Anterior cingulate cortex (tissue), 58 donors: Measurements from ENCODE around the gene CNNM3.
"Not testable (repeated sequence)": the region's sequence is repeated elsewhere in the genome, so short reads cannot be mapped to it uniquely, and the experiment has no call there.

Source experiments
- DNase-seq, 58 donors: peaks; one replicate each; lab custom pipeline; 2025; lab: John Stamatoyannopoulos, UW

Gene CNNM3

DNA sequence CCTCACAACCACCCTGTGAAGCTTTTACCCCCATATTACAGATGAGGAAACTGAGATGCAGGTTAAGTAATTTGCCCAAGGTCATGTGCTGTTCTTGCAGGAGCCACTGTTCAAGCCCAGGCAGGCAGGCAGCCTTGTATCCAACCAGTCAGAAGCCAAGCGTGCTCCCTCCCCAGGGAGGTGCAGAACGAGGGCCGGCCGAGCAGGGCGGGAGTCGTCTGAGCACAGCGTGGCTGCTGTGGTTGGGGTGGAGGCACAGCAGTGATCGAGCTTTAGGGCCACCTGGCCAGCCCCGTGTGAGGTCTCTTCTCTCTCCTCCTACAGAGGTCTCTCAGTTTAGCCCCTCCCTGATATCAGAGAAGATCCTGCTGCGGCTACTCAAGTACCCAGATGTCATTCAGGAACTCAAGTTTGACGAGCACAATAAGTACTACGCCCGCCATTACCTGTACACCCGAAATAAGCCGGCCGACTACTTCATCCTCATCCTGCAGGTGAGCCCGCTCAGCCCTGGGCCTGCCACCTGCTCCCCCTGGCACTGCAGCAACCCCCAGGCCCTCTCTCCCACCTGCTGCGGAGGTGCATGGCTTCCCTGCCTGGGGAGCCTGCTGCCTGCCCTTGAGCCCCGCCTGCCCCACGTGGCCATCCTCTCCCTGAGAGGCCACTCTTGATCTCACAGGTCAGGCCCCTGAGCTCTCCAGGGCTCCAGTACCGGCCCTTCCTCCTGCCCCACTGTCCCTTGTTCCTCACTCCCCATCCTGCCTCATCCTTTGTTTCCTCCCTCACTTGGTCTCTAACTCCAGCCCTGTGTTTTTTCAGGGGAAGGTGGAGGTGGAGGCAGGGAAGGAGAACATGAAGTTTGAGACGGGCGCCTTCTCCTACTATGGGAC, 17.1 kb upstream of the CNNM3 start:
- no peak for DNase-seq

DNA sequence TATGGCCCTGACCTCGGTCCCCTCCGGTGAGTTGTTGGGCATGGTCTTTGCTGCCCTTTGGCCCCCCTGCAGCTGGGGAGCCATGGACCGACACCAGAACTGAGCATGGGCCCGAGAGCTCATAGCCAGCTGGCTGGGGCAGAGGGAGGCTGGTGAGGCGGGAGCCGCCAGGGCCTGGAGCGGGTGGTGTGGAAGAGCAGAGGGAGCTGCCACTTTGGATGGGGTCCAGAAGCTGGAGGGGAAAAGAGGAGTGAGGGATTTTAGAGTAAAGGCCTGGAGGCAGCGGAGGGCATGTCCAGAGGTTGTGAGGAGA, 16.5 kb upstream of the CNNM3 start:
- no peak for DNase-seq

DNA sequence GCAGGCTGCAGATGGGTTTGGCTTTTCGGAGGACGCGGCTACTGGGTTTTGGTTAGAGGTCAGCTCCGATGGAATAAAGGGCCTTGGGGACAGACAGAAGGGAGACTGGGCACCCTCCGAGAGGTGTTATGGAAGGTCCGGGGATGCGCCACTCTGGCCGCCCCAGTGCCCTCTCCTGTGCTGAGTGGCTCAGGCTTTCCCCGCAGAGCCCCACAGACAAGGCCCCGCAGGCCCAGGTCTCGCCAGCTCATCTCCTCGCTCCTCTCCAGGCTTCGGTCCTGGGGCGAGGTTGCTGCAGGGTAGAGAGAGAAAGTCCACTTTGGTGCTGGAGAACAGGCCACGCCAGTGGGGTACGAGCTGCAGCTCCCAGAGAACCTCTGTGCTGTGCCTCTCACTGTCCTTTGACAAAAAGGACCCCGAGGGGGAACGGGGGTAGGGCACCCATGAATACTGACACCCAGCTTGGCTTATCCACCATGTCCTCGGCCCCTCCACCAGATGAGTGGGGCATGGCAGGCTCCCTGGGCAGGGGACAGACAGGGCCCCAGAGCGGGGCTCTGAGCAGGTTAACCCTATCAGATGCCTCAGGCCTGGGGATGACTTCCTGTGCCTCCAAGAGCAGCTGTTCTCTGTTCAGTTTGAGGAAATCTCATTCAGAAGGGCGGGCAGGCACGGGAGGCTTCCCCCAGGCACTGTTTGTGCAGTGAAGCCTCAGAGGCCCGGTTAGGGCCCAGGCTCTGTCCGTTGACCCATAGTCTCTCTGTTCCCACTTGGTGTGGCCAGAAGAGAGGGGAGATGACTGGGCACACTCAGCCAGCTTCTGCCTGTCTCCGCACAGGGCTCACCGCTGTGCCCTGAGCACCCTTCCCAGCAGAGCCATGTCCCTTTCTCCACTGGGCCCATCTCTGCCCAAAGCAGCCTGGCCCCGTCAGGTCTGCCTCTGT, 15.7 kb upstream of the CNNM3 start:
- no peak for DNase-seq

DNA sequence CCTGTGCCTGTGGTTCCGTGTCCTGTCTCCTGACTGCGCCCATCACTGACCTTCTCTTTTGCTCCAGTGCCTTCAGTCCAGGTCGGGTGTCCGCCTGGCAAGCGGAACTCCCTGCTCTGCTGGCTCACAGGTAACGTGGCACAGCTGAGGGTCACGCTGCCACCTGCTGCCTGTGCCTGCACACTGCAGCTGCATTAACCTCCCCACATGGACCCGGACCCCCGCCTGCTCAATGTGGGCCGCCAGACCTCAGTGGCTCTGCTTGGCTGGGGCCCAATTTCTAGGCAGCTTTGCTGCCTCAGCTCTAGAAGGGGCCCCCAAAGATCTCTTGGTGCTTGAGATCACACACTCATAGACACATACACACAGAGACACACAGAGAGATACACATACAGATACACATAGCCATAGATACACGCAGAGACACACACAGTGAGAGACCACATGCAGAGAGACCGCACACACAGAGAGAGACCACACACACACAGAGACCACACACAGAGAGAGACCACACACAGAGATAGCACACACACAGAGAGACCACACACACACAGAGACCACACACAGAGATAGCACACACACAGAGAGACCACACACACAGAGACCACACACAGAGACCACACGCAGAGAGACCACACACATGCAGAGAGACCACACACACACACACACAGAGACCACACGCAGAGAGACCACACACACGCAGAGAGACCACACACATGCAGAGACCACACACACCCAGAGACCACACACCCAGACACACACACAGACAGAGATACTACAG, 14.9 kb upstream of the CNNM3 start:
- peak in 44 of 58 donors; percentile 16 to 74 (median 40) for DNase-seq

DNA sequence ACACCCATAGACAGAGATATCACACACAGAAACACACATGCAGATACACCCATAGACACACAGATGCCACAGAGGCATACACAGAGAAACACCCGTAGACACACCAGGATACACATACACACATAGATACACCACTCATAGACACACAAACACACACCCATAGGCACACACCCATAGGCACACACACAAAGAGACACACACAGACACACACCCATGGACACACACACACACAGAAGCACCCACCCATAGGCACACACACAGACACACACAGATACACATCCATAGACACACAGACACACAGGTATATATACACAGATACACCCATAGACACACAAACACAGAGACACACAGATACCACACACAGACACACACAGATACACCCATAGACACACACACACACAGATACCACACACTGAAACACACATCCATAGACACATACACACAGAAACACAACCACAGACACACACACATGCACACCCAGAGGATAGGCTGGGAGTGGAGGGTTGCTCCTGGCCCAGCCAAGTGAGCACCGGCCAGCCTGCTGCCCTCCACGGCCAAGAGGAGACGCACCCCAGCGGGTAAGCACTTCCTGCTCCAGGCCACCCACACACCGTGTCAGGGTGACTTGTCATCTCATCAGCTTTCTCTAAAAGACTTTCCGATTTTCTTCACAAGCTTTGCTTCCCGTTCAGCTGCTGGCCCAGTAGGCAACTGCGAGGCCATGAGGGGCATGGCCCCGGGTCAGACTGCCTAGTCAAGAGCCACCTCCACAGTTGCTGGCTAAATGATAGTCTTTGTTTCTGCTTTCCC, 14.1 kb upstream of the CNNM3 start:
- DNase-seq = no peak

DNA sequence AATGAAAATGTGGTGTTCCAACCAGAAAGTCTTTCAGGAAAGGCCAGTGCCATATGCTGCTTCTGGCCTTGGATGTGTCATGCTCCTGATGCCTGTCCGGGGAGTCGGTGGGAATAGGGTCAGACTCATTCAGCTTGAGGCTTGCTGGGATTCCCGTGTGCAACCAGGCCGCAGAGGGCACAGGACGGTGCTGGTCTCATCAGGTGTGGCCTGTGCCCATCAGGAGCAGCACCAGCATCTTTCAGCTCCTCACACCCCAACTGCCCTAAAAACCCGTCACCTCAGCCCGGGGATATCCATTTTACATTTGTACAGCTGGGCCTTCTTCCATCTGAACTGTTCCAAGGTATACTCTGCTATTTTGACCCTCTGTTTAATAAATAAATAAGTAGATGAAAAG, 13.3 kb upstream of the CNNM3 start:
- DNase-seq = no peak

DNA sequence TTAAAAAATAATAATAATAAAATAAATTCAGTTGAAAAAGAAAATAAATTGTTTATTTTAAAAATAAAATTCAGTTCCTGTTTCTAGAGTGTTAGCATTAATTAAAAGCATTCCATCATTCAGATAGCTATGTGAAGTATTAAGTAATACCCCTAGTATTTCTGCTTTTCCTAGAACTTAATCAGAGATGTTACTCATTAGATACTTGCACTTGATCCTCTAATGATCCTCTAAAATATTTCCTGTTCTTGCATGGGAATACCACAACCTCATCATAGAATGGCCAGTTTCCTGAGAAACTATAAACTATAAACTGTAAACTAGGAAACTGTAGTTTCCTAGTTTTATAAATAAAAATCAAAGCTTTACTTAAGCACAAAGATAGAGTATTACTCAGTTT, 11.1 kb upstream of the CNNM3 start:
- no peak for DNase-seq

DNA sequence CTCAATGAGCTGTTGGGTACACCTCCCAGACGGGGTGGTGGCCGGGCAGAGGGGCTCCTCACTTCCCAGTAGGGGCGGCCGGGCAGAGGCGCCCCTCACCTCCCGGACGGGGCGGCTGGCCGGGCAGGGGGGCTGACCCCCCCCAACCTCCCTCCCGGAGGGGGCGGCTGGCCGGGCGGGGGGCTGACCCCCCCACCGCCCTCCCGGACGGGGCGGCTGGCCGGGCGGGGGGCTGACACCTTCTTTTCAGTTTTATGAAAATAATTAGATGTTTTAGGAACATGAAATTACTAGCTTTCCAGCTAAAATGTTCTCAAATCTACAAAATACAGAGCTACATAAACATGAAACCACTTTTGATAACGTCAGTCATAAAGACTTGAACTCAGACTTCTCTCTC, 10.1 kb upstream of the CNNM3 start:
- not testable (repeated sequence) for DNase-seq

DNA sequence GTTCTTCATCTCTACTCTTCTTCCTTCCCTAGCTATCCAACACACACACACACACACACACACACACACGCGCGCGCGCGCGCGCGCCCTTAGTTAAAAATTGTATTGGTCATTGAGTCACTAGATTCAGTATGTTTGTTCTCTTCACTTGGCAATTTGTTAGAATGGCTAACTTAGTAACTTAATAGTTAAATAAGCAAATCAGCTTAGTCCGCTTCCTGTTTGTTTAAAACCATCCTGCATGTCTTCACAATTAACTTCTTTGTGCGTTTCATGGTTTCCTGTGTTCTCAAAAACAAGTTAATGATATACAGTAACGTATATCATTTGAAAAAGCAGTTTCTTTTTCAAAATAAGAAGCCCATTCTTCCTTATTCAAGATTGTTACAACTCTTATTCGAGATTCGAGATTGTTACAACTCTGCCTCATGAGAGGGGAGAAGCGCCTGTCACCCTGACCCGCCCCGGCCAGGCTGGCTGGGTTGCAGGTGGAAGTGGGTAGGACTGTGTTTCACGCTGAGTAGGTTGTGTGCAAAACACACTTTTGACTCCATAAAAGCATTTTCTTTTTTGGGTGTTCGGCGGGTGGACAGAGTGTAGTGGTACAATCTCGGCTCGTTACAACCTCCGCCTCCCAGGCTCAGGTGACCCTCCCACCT, 9.5 kb upstream of the CNNM3 start:
- no peak for DNase-seq

DNA sequence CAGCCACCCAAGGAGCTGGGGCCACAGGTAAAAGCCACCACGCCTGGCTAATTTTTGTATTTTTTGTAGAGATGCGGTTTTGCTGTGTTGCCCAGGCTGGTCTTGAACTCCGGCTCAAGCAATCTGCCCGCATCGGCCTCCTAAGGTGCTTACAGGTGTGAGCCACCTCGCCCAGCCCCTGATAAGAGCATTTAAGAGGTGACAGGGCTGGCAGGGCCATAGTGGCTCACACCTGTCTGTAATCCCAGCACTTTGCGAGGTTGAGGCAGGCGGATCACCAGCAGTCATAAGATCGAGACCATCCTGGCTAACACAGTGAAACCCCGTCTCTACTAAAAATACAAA, 9.0 kb upstream of the CNNM3 start:
- DNase-seq = no peak

DNA sequence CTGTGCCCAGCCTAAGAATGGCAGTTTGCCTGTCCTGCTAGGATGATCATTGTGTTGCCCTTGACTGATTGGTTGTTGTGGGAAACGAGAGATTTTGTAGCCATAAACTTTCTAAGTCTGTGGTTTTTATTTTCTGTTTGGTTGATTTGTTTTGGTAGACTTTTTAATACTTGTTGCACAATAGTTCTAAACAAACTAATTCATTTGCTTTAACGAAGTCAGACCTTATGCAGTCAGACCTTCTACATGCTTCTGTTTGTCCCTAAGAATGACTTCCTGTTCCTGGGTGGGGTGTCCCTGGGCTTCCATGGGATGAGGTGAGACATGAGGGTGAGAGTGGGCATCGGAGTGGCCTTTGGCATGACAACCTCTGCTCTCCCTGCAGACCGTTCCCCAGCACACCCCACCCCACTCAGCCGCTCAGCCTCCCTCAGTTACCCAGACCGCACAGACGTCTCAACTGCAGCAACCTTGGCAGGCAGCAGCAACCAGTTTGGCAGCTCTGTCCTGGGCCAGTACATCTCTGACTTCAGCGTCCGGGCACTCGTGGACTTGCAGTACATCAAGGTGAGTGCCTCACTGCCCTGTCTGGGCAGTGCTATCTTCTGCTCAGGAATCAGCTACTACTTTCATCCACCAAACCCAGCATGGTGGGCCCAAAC, 7.8 kb upstream of the CNNM3 start:
- no peak for DNase-seq

DNA sequence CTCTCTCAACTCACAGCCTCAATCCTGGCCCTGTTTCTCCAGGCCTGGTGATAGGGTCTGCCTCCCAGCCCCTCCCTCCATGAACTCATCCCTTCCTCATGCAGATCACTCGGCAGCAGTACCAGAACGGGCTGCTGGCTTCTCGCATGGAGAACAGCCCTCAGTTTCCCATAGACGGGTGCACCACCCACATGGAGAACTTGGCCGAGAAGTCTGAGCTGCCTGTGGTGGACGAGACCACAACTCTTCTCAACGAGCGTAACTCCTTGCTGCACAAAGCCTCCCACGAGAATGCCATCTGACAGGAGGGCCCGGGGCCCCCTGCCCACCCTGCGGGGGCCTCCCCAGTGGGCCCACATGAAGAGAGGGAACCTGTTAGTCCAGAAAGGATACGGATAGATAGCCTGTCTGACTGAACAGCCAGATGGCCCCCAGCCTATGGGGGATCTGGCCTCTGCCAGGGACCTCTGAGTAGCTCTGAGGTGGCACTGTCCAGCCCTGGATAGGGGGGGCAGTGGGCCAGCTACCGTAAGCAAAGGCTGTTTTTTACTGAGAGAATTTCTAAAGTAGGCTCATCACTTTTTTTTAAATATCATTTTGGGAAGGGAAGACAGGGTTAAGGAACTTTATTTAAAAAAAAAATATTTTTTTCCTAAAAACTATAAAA, 6.7 kb upstream of the CNNM3 start:
- DNase-seq = no peak

DNA sequence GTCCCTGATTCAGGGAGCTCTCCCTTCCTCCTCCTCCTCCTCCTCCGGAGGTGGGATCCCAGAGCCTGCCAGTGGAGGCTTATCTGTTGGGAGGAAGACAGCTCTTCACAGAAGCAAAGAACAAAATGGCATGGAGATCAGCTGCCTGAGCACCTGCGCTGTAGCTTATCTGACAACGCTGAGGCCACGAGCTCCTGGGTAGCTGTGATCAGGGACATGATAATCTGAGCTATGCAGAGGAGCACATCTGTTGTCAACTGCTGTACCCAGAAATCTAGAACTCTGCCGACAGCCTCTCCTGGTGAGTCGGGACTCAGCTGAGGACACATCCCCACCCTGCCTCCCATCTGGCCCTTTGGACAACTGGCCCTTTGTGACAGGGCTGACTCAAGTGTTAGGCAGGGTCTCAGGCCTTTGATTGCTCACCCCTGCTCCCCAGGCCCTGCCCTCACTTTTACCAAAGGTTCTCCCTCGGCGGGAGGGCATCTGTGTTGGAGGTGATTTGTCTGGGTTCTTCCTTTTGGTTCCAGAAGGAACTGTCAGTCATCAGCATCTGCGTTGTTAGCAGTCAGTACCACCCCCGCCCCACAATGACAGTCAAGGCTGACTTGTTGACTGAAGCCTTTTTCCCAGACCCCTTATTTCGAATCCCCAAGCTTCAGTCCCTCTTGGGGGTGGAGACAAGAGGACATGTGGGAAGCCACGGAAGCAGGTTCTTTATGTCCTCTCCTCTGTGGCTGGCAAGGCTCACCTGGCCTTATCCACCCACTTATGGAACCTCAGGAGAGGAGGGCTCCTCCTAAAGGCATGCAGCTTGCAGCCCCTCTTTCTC, 5.9 kb upstream of the CNNM3 start:
- DNase-seq = peak in 4 of 58 donors; percentile 27 to 39 (median 34)

DNA sequence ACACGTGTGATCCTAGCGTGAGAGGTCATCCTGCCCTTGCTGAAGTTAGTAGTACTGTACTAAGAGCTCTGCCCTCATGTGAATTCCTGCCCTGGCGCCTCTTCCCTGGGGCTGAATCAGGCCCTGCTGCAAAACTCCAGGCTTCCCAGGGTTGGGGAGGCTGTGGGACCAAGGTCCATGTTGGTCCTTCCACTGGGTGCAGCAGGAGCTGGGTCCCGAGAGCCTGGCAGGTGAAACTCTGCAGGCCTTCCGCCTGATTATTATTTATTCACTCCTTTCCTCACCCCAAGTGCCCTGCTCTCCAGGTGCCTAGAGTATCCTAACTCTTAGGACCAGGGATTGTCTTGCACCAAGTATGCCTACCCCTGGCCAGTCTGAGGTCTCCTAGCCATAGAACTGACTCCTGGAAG, 5.3 kb upstream of the CNNM3 start:
- DNase-seq = no peak

DNA sequence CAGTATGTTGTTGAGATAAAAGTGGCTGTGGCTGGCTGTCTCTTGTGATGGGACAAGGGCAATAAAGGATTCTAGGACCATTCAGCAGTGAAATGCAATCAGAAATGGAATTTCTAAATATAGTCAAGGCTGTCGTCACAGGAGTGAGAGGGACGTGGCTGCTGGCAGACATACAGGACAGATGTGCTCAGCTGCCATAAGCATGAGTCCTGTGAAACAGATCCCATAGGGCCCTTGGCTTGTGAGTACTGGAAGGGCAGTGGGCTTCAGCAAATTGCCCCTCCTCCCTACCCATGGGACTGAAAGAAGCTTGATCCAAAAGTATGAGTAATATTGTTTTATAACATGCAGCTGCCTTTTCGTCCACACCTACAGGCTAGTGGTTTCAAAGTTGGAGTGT, 4.2 kb upstream of the CNNM3 start:
- DNase-seq = no peak

DNA sequence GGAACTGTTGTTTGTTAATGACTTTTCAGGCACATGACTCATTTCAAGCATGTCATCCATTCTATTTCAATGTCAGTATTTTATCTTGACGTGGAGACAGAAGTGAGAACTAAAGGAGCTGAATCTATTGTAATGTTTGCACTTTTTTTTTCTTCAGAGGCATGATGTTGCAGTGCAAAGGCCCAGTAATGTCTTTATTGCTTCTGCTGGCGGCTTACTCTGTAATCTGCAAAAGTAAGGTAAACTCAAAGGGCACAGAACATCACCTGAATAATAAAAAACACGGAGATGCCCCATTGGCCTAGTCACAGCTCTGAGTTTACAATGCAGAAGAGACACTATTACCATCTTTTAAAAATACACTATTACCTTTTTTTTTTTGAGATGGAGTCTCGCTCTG, 2.4 kb upstream of the CNNM3 start:
- no peak for DNase-seq

DNA sequence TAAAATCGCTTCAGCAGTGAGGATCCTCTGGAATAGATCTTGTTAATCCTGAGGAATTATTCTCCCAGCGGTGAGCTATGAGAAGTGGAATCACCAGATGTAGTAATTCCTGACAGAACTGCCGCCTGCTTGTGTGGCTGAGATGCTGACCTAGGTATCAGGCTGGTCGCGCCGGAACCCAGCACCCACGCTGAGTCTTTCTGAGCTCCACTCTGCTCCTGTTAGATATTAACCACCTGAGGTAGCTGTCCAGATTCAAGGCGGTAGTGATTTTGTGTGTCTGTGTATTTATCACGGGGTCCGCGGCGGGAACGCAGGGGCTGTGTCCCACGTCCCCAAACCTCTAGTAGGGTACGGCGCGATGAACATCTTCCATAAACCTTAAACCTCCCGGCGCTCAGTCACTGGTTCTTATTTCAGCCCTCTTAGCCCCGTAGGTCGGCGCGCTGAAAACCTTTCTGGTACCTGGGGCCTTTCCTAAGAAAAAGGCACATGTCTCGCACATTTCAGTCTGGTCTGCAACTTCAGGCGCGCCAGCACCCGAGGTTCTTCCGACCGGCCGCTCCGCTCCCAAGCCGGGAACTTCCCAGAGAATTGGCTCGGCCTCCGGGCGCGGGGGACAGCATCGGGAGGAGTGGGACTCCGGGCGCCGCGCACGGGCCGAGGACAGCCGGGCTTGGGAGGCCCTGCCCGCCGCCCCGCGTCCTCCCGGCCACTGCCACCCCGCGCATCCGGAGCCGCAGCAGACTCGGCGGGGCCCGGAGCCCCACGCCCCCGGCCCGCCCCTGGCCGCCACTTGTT, 542 bp upstream of the CNNM3 start:
- peak in 6 of 58 donors; percentile 32 to 70 (median 59) for DNase-seq
